Measurements from ENCODE around the gene SEPTIN5.

GRCh38 chr22:19730655-19731360 lies 16.5 kb downstream of the SEPTIN5 start:
- TF ChIP-seq RFX5 (IDR thresholded peaks at IDR 0.05), result no peak
- no peak for TF ChIP-seq USF2 (IDR thresholded peaks at IDR 0.05)
- TF ChIP-seq NR3C1 (IDR thresholded peaks at IDR 0.05), result no peak
- no peak for TF ChIP-seq FOSB (CRISPR knock-in tag; IDR thresholded peaks at IDR 0.05)
- TF ChIP-seq CTCF (IDR thresholded peaks at IDR 0.05), result peak; percentile 79
- no peak for TF ChIP-seq KDM5A (IDR thresholded peaks at IDR 0.05)
- no peak for TF ChIP-seq POLR2A (IDR thresholded peaks at IDR 0.05; ENCODE audit: low read length)
- peak; percentile 92 to 97 for TF ChIP-seq RAD21 (conservative IDR thresholded peaks at IDR 0.05 in 1 of 2, IDR thresholded peaks at IDR 0.05 in 1 of 2)

Data from A549 (cell line).